HL-60 (cell line): ENCODE data around the gene OLFML2B.

Experiments
- DNase-seq, 2 experiments: peaks; one replicate each; pipeline ENCODE4 v3.0.0-alpha.2; 2010 to 2020; ENCODE audit warnings: low read depth in 1 of 2, low spot score in 1 of 2
- H3K27ac ChIP-seq: fragments of 250-450 bp; sonication (Bioruptor Pico); replicated peaks from 2 replicates; pipeline ENCODE4 v1.5.1; 2020; ENCODE audit warnings: mild to moderate bottlenecking, moderate library complexity
- H3K27me3 ChIP-seq: fragments of 250-450 bp; sonication (Bioruptor Pico); 2 replicates; pipeline ENCODE4 v1.5.1; 2021; ENCODE audit warnings: mild to moderate bottlenecking, moderate library complexity; ENCODE audit not compliant: insufficient read depth, poor library complexity, severe bottlenecking
- H3K4me3 ChIP-seq: replicated peaks from 2 replicates; pipeline ENCODE4 v1.5.1; 2011; ENCODE audit warnings: mild to moderate bottlenecking, control low read depth, low read length; ENCODE audit not compliant: insufficient read depth
- GABPA ChIP-seq: IDR thresholded peaks from 2 replicates; pipeline ENCODE4 v1.6.1; 2012; ENCODE audit warnings: low read depth
- POLR2AphosphoS5 ChIP-seq: IDR thresholded peaks from 2 replicates; pipeline ENCODE4 v1.6.1; 2012; ENCODE audit warnings: low read depth
- SPI1 ChIP-seq: IDR thresholded peaks from 2 replicates; pipeline ENCODE4 v1.6.1; 2012; ENCODE audit warnings: low read depth, mild to moderate bottlenecking, borderline replicate concordance
- TF ChIP-seq, protein P1 (sequence below): IDR thresholded peaks from 2 replicates; pipeline ENCODE4 v1.6.1; 2012; ENCODE audit warnings: low read depth; ENCODE audit not compliant: insufficient replicate concordance
- TF ChIP-seq, protein P2 (sequence below): IDR thresholded peaks from one replicate; pipeline ENCODE4 v1.5.1; 2011; ENCODE audit warnings: low read length, control low read depth, inconsistent platforms; ENCODE audit not compliant: insufficient read depth

Gene OLFML2B

GRCh38 chr1:161987872-161988271 lies 35.8 kb downstream of the OLFML2B start:
- TF ChIP-seq POLR2AphosphoS5 (no peak), GABPA (no peak)
- TF ChIP-seq, protein P1, sequence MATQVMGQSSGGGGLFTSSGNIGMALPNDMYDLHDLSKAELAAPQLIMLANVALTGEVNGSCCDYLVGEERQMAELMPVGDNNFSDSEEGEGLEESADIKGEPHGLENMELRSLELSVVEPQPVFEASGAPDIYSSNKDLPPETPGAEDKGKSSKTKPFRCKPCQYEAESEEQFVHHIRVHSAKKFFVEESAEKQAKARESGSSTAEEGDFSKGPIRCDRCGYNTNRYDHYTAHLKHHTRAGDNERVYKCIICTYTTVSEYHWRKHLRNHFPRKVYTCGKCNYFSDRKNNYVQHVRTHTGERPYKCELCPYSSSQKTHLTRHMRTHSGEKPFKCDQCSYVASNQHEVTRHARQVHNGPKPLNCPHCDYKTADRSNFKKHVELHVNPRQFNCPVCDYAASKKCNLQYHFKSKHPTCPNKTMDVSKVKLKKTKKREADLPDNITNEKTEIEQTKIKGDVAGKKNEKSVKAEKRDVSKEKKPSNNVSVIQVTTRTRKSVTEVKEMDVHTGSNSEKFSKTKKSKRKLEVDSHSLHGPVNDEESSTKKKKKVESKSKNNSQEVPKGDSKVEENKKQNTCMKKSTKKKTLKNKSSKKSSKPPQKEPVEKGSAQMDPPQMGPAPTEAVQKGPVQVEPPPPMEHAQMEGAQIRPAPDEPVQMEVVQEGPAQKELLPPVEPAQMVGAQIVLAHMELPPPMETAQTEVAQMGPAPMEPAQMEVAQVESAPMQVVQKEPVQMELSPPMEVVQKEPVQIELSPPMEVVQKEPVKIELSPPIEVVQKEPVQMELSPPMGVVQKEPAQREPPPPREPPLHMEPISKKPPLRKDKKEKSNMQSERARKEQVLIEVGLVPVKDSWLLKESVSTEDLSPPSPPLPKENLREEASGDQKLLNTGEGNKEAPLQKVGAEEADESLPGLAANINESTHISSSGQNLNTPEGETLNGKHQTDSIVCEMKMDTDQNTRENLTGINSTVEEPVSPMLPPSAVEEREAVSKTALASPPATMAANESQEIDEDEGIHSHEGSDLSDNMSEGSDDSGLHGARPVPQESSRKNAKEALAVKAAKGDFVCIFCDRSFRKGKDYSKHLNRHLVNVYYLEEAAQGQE: no peak
- Histone ChIP-seq H3K27ac (no peak overlapping the region), H3K27me3 (no peaks in the 10 kb centered on the region), H3K4me3 (no peak overlapping the region)
- DNase-seq: no peak

- Histone ChIP-seq H3K27me3 (no peaks in the 10 kb centered on the region), H3K27ac (no peak overlapping the region), H3K4me3 (no peak overlapping the region)
- no peak for DNase-seq
- TF ChIP-seq, protein P2, sequence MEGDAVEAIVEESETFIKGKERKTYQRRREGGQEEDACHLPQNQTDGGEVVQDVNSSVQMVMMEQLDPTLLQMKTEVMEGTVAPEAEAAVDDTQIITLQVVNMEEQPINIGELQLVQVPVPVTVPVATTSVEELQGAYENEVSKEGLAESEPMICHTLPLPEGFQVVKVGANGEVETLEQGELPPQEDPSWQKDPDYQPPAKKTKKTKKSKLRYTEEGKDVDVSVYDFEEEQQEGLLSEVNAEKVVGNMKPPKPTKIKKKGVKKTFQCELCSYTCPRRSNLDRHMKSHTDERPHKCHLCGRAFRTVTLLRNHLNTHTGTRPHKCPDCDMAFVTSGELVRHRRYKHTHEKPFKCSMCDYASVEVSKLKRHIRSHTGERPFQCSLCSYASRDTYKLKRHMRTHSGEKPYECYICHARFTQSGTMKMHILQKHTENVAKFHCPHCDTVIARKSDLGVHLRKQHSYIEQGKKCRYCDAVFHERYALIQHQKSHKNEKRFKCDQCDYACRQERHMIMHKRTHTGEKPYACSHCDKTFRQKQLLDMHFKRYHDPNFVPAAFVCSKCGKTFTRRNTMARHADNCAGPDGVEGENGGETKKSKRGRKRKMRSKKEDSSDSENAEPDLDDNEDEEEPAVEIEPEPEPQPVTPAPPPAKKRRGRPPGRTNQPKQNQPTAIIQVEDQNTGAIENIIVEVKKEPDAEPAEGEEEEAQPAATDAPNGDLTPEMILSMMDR: no peak
- TF ChIP-seq POLR2AphosphoS5 (no peak), SPI1 (no peak)
Measured at GRCh38 chr1:161987303-161987702, 36.4 kb downstream of the OLFML2B start.

DNA sequence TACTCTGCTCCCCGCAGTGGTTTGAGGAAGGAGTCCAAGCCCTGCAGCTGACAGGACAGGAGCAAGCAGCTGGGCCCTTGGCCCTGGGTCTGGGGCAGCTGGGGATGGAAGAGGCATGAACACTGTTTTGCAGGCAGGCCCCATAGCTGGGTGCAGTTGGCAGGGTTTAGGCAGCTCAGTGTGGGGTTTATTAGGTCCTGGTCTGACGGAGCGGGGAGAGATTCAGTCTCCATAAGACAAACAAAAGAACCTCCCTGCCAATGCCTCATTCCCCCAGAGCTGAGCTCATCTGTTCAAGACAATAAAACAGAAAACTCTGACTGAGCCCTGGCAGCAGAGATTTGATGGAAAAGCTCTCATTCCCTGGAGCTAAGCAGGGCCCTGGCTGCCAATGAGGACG lies 37.3 kb downstream of the OLFML2B start:
- H3K4me3 ChIP-seq: no peak overlapping the region
- TF ChIP-seq, protein P1: no peak
- TF ChIP-seq POLR2AphosphoS5 (no peak), SPI1 (no peak), GABPA (no peak)
- TF ChIP-seq, protein P2: no peak
- no peak for DNase-seq
- no peak overlapping the region for H3K27ac ChIP-seq
- no peaks in the 10 kb centered on the region for H3K27me3 ChIP-seq

DNA sequence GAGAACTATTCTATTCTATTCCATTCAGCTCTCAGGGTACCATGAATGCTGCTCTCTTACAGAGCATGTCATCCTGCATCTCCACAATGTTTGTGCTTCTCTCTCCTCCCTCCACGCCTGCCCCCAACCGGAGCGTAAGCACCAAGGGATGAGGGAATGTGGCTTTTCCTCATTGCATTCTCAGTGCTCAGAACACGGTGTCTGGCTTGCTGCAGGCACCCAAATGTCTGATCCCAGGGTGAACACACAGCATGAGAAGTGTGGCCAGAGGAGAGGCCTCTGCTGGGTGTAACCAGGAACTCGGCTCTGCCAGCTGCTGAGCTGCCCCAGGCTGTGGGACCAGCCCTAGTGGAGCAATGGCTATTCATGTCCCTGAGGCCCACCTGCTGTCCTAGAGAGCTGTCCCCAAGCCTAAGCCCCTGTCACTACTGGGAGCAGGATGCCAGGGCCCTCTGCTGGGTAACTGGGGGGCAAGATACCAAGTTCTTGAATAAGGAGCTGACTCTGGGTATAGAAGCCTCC lies 38.3 kb downstream of the OLFML2B start:
- Histone ChIP-seq H3K4me3 (no peak overlapping the region), H3K27me3 (no peaks in the 10 kb centered on the region), H3K27ac (no peak overlapping the region)
- TF ChIP-seq, protein P2: no peak
- TF ChIP-seq, protein P1: no peak
- TF ChIP-seq POLR2AphosphoS5: no peak
- TF ChIP-seq SPI1: no peak
- no peak for TF ChIP-seq GABPA
- DNase-seq: no peak
